Peyer's patch (tissue), 4 donors: Measurements from ENCODE around the gene ITGAL.

Experiments used
- CTCF ChIP-seq, 6 experiments: fragments of 450-650 bp in 4 of 6; fragments of 200-600 bp in 2 of 6; sonication (generic) in 1 of 6; IDR thresholded peaks; one replicate each; pipeline ENCODE4 v1.5.1; 2017 to 2019; ENCODE audit warnings: antibody characterized with exemption in 6 of 6, mild to moderate bottlenecking in 3 of 6, moderate library complexity in 1 of 6
- POLR2A ChIP-seq, 2 donors: fragments of 450-650 bp; IDR thresholded peaks; one replicate each; pipeline ENCODE4 v1.5.1; 2017; ENCODE audit warnings: antibody characterized with exemption in 2 of 2, mild to moderate bottlenecking in 2 of 2, moderate library complexity in 2 of 2

DNA sequence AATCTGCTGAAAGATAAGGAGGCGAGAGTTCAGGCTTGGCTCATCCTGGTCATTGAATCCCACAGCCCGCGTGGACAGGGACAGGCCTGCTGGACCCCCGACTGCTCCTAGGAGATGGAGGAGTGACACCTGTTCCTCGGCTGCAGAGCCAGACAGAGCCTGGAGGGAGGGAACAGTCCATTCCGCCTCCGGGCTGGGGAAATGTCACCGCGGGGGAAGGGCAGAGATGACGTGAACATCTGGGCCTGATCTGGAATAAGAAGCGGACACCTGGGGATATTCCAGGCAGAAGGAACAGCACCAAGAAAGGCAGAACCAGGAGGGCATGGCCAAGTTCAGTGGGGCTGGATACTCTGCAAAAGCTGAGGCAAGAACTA, 60.6 kb downstream of the ITGAL start:
- TF ChIP-seq CTCF (IDR thresholded peaks at IDR 0.05) (no peak), POLR2A (IDR thresholded peaks at IDR 0.05) (no peak)
